Activated T-cell treated with anti-CD3 and anti-CD28 coated beads, Interleukin-2, amount 50 U/mL, for 72 hours (primary cell): ENCODE measurements around the gene GEMIN8. TPM values are rescaled to one million over a fixed set of nuclear protein-coding genes. Genes with fewer than 3 reads are reported as not detected.
A peak's percentile ranks its signal among the peaks of the same experiment; 100 is the strongest.

ENCODE experiments used
- ATAC-seq, 2 donors: fragments of 150-1000 bp; cut with Tn5 transposase; replicated peaks in 1 of 2; 2 replicates each; pipeline ENCODE4 v1.10.0; 2021; ENCODE audit warnings: moderate library complexity in 2 of 2, mild to moderate bottlenecking in 1 of 2
- DNase-seq, 2 donors: peaks; one replicate each; pipeline ENCODE4 v3.0.0; 2021 to 2022; ENCODE audit warnings: mixed read lengths in 1 of 2
- H3K27ac Mint-ChIP-seq: one replicate; pipeline ENCODE4 v1.8.0; 2022; ENCODE audit warnings: mild to moderate bottlenecking, moderate library complexity, mixed read lengths
- H3K27me3 Mint-ChIP-seq: one replicate; pipeline ENCODE4 v1.8.0; 2022; ENCODE audit warnings: low read depth, mixed read lengths
- H3K36me3 Mint-ChIP-seq, 2 donors: one replicate each; pipeline ENCODE4 v1.8.0; 2022; ENCODE audit warnings: mixed read lengths in 2 of 2, mild to moderate bottlenecking in 1 of 2; ENCODE audit not compliant: insufficient read depth in 2 of 2
- H3K4me1 Mint-ChIP-seq: one replicate; pipeline ENCODE4 v1.8.0; 2022; ENCODE audit warnings: low read depth, mixed read lengths
- H3K4me3 Mint-ChIP-seq, 2 donors: one replicate each; pipeline ENCODE4 v1.8.0; 2022; ENCODE audit warnings: mild to moderate bottlenecking in 2 of 2, mixed read lengths in 2 of 2, moderate library complexity in 2 of 2
- H3K9me3 Mint-ChIP-seq, 2 donors: one replicate each; pipeline ENCODE4 v1.8.0; 2022; ENCODE audit warnings: mixed read lengths in 2 of 2
- total RNA-seq, 2 donors: library from RNA; stranded (reverse); gene quantifications; one replicate each; pipeline ENCODE4 v1.2.3, GENCODE V29; 2022

Gene GEMIN8
- total RNA-seq, 2 donors from 2014 or later, result 12.8 to 13.4 TPM

GRCh38 chrX:14032406-14032805, 2.7 kb upstream of the GEMIN8 start:
- H3K27ac Mint-ChIP-seq, result no peak overlapping the region
- H3K4me1 Mint-ChIP-seq, result peaks cover 22% of the 10 kb centered on the region
- peaks cover 34% of the 10 kb centered on the region for H3K27me3 Mint-ChIP-seq
- no peaks in the 10 kb centered on the region for H3K9me3 Mint-ChIP-seq
- DNase-seq (peak; percentile 45 to 56), ATAC-seq (no peak)
- H3K4me3 Mint-ChIP-seq, result no peak overlapping the region
- H3K36me3 Mint-ChIP-seq, result no peaks in the 10 kb centered on the region

- DNase-seq (no peak), ATAC-seq (no peak)
- peaks cover 36% of the 10 kb centered on the region for H3K4me1 Mint-ChIP-seq
- H3K27ac Mint-ChIP-seq, result peak overlapping the region; percentile 100
- peak overlapping the region; percentile 84 to 100 for H3K4me3 Mint-ChIP-seq
- H3K36me3 Mint-ChIP-seq, result peaks cover 0 to 2% of the 10 kb centered on the region in 2 donors
- H3K27me3 Mint-ChIP-seq, result peaks cover 17% of the 10 kb centered on the region
- H3K9me3 Mint-ChIP-seq, result no peaks in the 10 kb centered on the region
Observed at GRCh38 chrX:14030174-14030530, 460 bp upstream of the GEMIN8 start.

GRCh38 chrX:14029039-14029424, 660 bp downstream of the GEMIN8 start:
- H3K9me3 Mint-ChIP-seq, result no peaks in the 10 kb centered on the region
- no peak for DNase-seq
- ATAC-seq, result no peak
- peaks cover 0 to 2% of the 10 kb centered on the region in 2 donors for H3K36me3 Mint-ChIP-seq
- peaks cover 7% of the 10 kb centered on the region for H3K27me3 Mint-ChIP-seq
- peaks cover 36% of the 10 kb centered on the region for H3K4me1 Mint-ChIP-seq
- peak overlapping the region; percentile 100 for H3K27ac Mint-ChIP-seq
- H3K4me3 Mint-ChIP-seq, result peak overlapping the region; percentile 84 to 100

GRCh38 chrX:14028473-14028872, 1.2 kb downstream of the GEMIN8 start:
- Mint-ChIP-seq H3K36me3 (peaks cover 0 to 2% of the 10 kb centered on the region in 2 donors), H3K4me3 (peak overlapping the region; percentile 84 to 100), H3K27ac (peak overlapping the region; percentile 100), H3K9me3 (no peaks in the 10 kb centered on the region), H3K27me3 (peaks cover 1% of the 10 kb centered on the region), H3K4me1 (peaks cover 36% of the 10 kb centered on the region)
- ATAC-seq (peak; percentile 54 to 60), DNase-seq (no peak)

GRCh38 chrX:14027511-14028019, 2.1 kb downstream of the GEMIN8 start:
- ATAC-seq, result peak; percentile 57 to 60
- no peaks in the 10 kb centered on the region for H3K27me3 Mint-ChIP-seq

GRCh38 chrX:14027036-14027435, 2.7 kb downstream of the GEMIN8 start:
- Mint-ChIP-seq H3K4me1 (peaks cover 36% of the 10 kb centered on the region), H3K27me3 (no peaks in the 10 kb centered on the region), H3K27ac (peak overlapping the region; percentile 100), H3K36me3 (peaks cover 0 to 7% of the 10 kb centered on the region in 2 donors), H3K9me3 (no peaks in the 10 kb centered on the region), H3K4me3 (peak overlapping the region; percentile 49 to 100)
- ATAC-seq, result peak in 1 of 2 donors; percentile 5
- no peak for DNase-seq

More at GRCh38 chrX:14027511-14028019, 2.1 kb downstream of the GEMIN8 start:
- Mint-ChIP-seq H3K27ac (peak overlapping the region; percentile 100), H3K4me1 (peaks cover 36% of the 10 kb centered on the region), H3K9me3 (no peaks in the 10 kb centered on the region), H3K36me3 (peaks cover 0 to 3% of the 10 kb centered on the region in 2 donors), H3K4me3 (peak overlapping the region; percentile 49 to 100)
- no peak for DNase-seq

GRCh38 chrX:14026121-14026520, 3.6 kb downstream of the GEMIN8 start:
- no peak overlapping the region for H3K4me3 Mint-ChIP-seq
- ATAC-seq (no peak), DNase-seq (no peak)
- no peaks in the 10 kb centered on the region for H3K27me3 Mint-ChIP-seq
- H3K9me3 Mint-ChIP-seq, result no peaks in the 10 kb centered on the region
- no peak overlapping the region for H3K27ac Mint-ChIP-seq
- H3K36me3 Mint-ChIP-seq, result peaks cover 0 to 7% of the 10 kb centered on the region in 2 donors
- H3K4me1 Mint-ChIP-seq, result peaks cover 36% of the 10 kb centered on the region

GRCh38 chrX:14022019-14022418, 7.7 kb downstream of the GEMIN8 start:
- DNase-seq, result no peak

GRCh38 chrX:14017399-14017798, 12.3 kb downstream of the GEMIN8 start:
- Mint-ChIP-seq H3K27ac (no peak overlapping the region), H3K27me3 (peaks cover 7% of the 10 kb centered on the region), H3K4me3 (no peak overlapping the region), H3K9me3 (peaks cover 0 to 2% of the 10 kb centered on the region in 2 donors), H3K4me1 (peaks cover 18% of the 10 kb centered on the region), H3K36me3 (peaks cover 6 to 16% of the 10 kb centered on the region in 2 donors)
- no peak for DNase-seq
- ATAC-seq, result no peak

More at GRCh38 chrX:14022019-14022418, 7.7 kb downstream of the GEMIN8 start:
- Mint-ChIP-seq H3K4me3 (no peak overlapping the region), H3K36me3 (peaks cover 4 to 16% of the 10 kb centered on the region in 2 donors), H3K9me3 (no peaks in the 10 kb centered on the region), H3K27ac (no peak overlapping the region), H3K27me3 (no peaks in the 10 kb centered on the region), H3K4me1 (peaks cover 10% of the 10 kb centered on the region)
- ATAC-seq, result no peak

- Mint-ChIP-seq H3K27me3 (peaks cover 7% of the 10 kb centered on the region), H3K36me3 (peaks cover 6 to 14% of the 10 kb centered on the region in 2 donors), H3K4me3 (no peak overlapping the region), H3K9me3 (peaks cover 0 to 2% of the 10 kb centered on the region in 2 donors), H3K4me1 (peaks cover 18% of the 10 kb centered on the region), H3K27ac (no peak overlapping the region)
- ATAC-seq (no peak), DNase-seq (no peak)
Observed at GRCh38 chrX:14015941-14016340, 13.8 kb downstream of the GEMIN8 start.

- H3K4me1 Mint-ChIP-seq, result peaks cover 18% of the 10 kb centered on the region
- peaks cover 6 to 14% of the 10 kb centered on the region in 2 donors for H3K36me3 Mint-ChIP-seq
- H3K27ac Mint-ChIP-seq, result no peak overlapping the region
- no peak for ATAC-seq
- H3K27me3 Mint-ChIP-seq, result peaks cover 7% of the 10 kb centered on the region
- H3K9me3 Mint-ChIP-seq, result peaks cover 0 to 2% of the 10 kb centered on the region in 2 donors
- DNase-seq, result no peak
- no peak overlapping the region for H3K4me3 Mint-ChIP-seq
Observed at GRCh38 chrX:14015294-14015693, 14.4 kb downstream of the GEMIN8 start.

GRCh38 chrX:14014526-14014925, 15.2 kb downstream of the GEMIN8 start:
- Mint-ChIP-seq H3K4me3 (no peak overlapping the region), H3K27me3 (peaks cover 7% of the 10 kb centered on the region), H3K27ac (no peak overlapping the region), H3K36me3 (peaks cover 2 to 14% of the 10 kb centered on the region in 2 donors), H3K9me3 (peaks cover 0 to 2% of the 10 kb centered on the region in 2 donors), H3K4me1 (peaks cover 18% of the 10 kb centered on the region)
- DNase-seq (no peak), ATAC-seq (peak in 1 of 2 donors; percentile 36)

GRCh38 chrX:14013054-14013453, 16.6 kb downstream of the GEMIN8 start:
- peaks cover 0 to 2% of the 10 kb centered on the region in 2 donors for H3K9me3 Mint-ChIP-seq
- ATAC-seq, result no peak
- peaks cover 7% of the 10 kb centered on the region for H3K27me3 Mint-ChIP-seq
- H3K27ac Mint-ChIP-seq, result no peak overlapping the region
- H3K4me3 Mint-ChIP-seq, result no peak overlapping the region
- no peak for DNase-seq
- peaks cover 18% of the 10 kb centered on the region for H3K4me1 Mint-ChIP-seq
- H3K36me3 Mint-ChIP-seq, result peaks cover 5 to 8% of the 10 kb centered on the region in 2 donors

- Mint-ChIP-seq H3K27ac (no peak overlapping the region), H3K36me3 (peaks cover 5 to 10% of the 10 kb centered on the region in 2 donors), H3K4me1 (peaks cover 11% of the 10 kb centered on the region), H3K9me3 (peaks cover 0 to 2% of the 10 kb centered on the region in 2 donors), H3K4me3 (no peak overlapping the region), H3K27me3 (peaks cover 7% of the 10 kb centered on the region)
- DNase-seq (no peak), ATAC-seq (no peak)
Observed at GRCh38 chrX:14010566-14010965, 19.1 kb downstream of the GEMIN8 start.
